Parathyroid adenoma (tissue), 2 donors: ENCODE results near the gene SFMBT2.

Source experiments
- H2AFZ ChIP-seq: fragments of 300-600 bp; sonication (generic); one replicate; pipeline ENCODE4 v1.7.0; 2017; ENCODE audit warnings: antibody characterized with exemption, mild to moderate bottlenecking
- H3K27ac ChIP-seq: fragments of 300-600 bp; sonication (generic); one replicate; pipeline ENCODE4 v1.7.0; 2017
- H3K27me3 ChIP-seq: fragments of 300-600 bp; sonication (generic); one replicate; pipeline ENCODE4 v1.7.0; 2017; ENCODE audit warnings: low read length; ENCODE audit not compliant: control insufficient read depth, insufficient read depth
- H3K36me3 ChIP-seq: fragments of 300-600 bp; sonication (generic); one replicate; pipeline ENCODE4 v1.7.0; 2017; ENCODE audit warnings: low read length; ENCODE audit not compliant: control insufficient read depth, insufficient read depth
- H3K4me1 ChIP-seq: fragments of 300-600 bp; sonication (generic); one replicate; pipeline ENCODE4 v1.7.0; 2017; ENCODE audit warnings: control low read depth
- H3K4me2 ChIP-seq: fragments of 300-600 bp; sonication (generic); one replicate; pipeline ENCODE4 v1.7.0; 2017; ENCODE audit warnings: low read length
- H3K4me3 ChIP-seq: fragments of 300-600 bp; sonication (generic); one replicate; pipeline ENCODE4 v1.7.0; 2017; ENCODE audit warnings: low read depth, low read length
- H3K79me2 ChIP-seq: fragments of 300-600 bp; sonication (generic); one replicate; pipeline ENCODE4 v1.7.0; 2017; ENCODE audit warnings: control low read depth
- H3K9ac ChIP-seq: fragments of 300-600 bp; sonication (generic); one replicate; pipeline ENCODE4 v1.7.0; 2017; ENCODE audit warnings: mild to moderate bottlenecking
- H3K9me3 ChIP-seq: fragments of 300-600 bp; sonication (generic); one replicate; pipeline ENCODE4 v1.7.0; 2017; ENCODE audit warnings: low read length; ENCODE audit not compliant: control insufficient read depth
- CTCF ChIP-seq: fragments of 300-600 bp; sonication (generic); IDR thresholded peaks from one replicate; pipeline ENCODE4 v1.7.0; 2017; ENCODE audit warnings: antibody characterized with exemption, mild to moderate bottlenecking
- donor health status: primary hyperparathyroidism.

Gene SFMBT2

DNA sequence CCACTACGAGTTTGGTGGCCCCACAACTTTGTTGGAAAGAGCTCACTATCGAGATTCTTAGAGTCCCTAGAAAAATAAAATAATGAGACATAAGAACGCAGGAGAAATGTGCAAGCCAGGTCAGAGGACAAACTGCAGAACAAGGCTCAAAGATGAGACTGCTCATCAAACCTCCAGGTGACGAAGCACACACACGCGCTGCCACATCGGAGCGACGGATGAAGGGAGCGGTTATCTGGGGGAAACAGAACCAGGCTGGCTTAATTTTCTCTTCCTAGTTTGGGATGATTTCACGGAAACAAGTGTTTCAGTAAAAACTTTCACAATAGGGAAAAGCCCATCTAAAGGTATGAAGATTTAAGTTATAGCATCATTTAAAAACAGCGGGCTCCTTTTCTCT lies 231.3 kb downstream of the SFMBT2 start:
- no peak for TF ChIP-seq CTCF
- Histone ChIP-seq H3K4me1 (no peaks in the 10 kb centered on the region), H3K9me3 (no peaks in the 10 kb centered on the region), H3K79me2 (no peaks in the 10 kb centered on the region), H3K9ac (no peak overlapping the region), H3K4me2 (no peak overlapping the region), H3K36me3 (no peaks in the 10 kb centered on the region), H2AFZ (no peak overlapping the region), H3K27me3 (no peaks in the 10 kb centered on the region), H3K27ac (no peak overlapping the region), H3K4me3 (no peak overlapping the region)

DNA sequence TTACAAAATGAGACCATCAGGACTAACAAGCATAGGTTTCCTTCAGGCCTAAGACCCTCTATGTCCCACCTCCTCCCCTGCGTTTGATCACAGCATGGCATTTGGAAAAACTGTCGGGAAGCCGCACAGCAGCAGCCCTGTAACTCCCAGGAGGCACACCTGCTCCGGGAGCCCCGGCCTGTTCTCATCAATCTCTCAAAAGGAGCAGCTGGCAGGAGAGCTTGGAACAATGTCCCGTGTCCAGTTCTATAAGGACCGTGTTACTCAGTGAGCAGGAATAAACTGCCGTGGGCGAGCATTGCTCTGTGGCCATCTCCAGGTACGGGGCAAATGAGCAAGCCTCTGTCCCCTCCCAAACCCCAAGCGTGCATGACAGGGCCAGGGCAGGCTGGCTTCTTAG lies 236.9 kb downstream of the SFMBT2 start:
- H3K27me3 ChIP-seq = no peaks in the 10 kb centered on the region
- no peaks in the 10 kb centered on the region for H3K4me1 ChIP-seq
- H3K9ac ChIP-seq = no peak overlapping the region
- H3K9me3 ChIP-seq = no peaks in the 10 kb centered on the region
- no peak overlapping the region for H2AFZ ChIP-seq
- no peaks in the 10 kb centered on the region for H3K79me2 ChIP-seq
- no peaks in the 10 kb centered on the region for H3K36me3 ChIP-seq
- H3K4me2 ChIP-seq = no peak overlapping the region
- H3K4me3 ChIP-seq = no peak overlapping the region
- no peak for TF ChIP-seq CTCF
- no peak overlapping the region for H3K27ac ChIP-seq

DNA sequence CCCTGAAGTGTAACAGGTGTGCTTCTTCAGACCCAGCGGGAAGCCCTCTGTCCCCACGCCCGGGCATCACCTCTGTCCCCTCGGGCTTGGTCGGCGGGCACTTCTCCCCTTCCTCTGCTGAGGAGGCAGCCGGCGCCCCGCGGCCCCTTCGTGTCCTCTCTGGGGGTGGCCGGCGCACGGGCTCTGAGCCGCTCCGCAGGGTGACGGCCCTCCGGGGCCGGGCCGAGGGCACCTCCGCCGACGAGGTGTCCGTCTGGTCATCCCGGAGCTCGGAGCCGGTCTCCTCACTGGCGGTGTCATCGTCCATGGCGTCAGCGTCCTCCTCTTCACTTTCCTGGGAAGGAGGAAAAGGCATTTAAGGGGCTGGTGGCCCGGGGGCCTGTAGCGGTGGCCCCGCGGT lies 239.0 kb downstream of the SFMBT2 start:
- Histone ChIP-seq H3K27ac (no peak overlapping the region), H3K27me3 (no peaks in the 10 kb centered on the region), H3K4me2 (no peak overlapping the region), H3K9me3 (no peaks in the 10 kb centered on the region), H2AFZ (no peak overlapping the region), H3K9ac (no peak overlapping the region), H3K4me3 (no peak overlapping the region), H3K79me2 (no peaks in the 10 kb centered on the region), H3K36me3 (no peaks in the 10 kb centered on the region), H3K4me1 (peaks cover 6% of the 10 kb centered on the region)
- no peak for TF ChIP-seq CTCF

- Histone ChIP-seq H3K4me1 (peaks cover 6% of the 10 kb centered on the region), H3K27me3 (no peaks in the 10 kb centered on the region), H3K79me2 (no peaks in the 10 kb centered on the region), H3K36me3 (no peaks in the 10 kb centered on the region), H3K4me2 (no peak overlapping the region), H3K27ac (no peak overlapping the region), H3K9me3 (no peaks in the 10 kb centered on the region), H3K4me3 (no peak overlapping the region), H3K9ac (no peak overlapping the region), H2AFZ (no peak overlapping the region)
- TF ChIP-seq CTCF = no peak
These were observed 240.1 kb downstream of the SFMBT2 start for GRCh38 chr10:7170626-7171322.

GRCh38 chr10:7168414-7168813 lies 242.4 kb downstream of the SFMBT2 start:
- H3K36me3 ChIP-seq = no peaks in the 10 kb centered on the region

More at GRCh38 chr10:7168414-7168813, 242.4 kb downstream of the SFMBT2 start:
- Histone ChIP-seq H3K4me3 (peak overlapping the region; percentile 2), H3K9me3 (no peaks in the 10 kb centered on the region), H3K4me1 (peaks cover 6% of the 10 kb centered on the region), H3K27ac (no peak overlapping the region), H3K79me2 (no peaks in the 10 kb centered on the region), H3K27me3 (no peaks in the 10 kb centered on the region), H3K9ac (no peak overlapping the region), H3K4me2 (peak overlapping the region; percentile 50), H2AFZ (peak overlapping the region; percentile 46)
- TF ChIP-seq CTCF = no peak
